ENCODE data around the gene IGSF21. TPM values are rescaled to one million over a fixed set of nuclear protein-coding genes. Genes with fewer than 3 reads are reported as not detected.
A peak's percentile ranks its signal among the peaks of the same experiment; 100 is the strongest.

IGSF21 gene
- total and polyA plus RNA-seq, 10 of the 15 experiments (the other 5 are each of a cell fraction or from before 2014, with no cell fraction given): 0.03 to 0.49 TPM; not detected in 8

DNA sequence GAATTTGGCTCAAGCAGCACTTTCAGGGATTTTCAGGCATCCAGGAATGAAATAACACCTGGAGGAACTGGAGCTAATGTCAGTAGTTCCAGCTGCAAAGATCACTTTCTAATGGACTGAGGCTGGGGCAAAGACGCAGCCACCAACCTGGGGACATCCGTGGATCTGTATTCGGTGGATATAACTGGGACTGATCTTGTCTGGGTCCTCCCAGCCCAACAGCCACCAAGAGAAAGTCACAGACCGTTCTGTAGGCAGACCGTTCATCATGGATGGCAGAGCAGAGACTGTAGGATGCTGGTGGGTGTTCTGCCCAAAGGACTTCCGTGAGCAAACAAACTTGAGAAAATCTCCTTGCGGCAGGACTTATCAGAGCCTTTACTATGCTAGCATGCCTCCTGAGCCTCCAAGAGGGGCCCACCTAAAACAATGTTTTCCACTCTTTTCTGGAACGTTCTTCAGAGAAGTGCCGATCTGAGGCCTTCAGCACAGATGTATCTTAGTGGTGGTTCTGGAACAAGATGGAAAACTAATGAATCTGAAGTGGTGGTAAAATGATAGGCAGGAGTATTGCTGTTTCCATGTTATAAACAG, 287.1 kb downstream of the IGSF21 start:
- BruUV-seq (replicated peaks): no TSS peak
- no peaks in the 10 kb centered on the region for H3K79me2 ChIP-seq (ENCODE audit: control insufficient read depth, insufficient read depth, low read length)
- H2AFZ ChIP-seq (ENCODE audit: control insufficient read depth, low read depth, low read length): no peak overlapping the region
- CTCF ChIA-PET: no interaction called here
- TF ChIP-seq YY1 (IDR thresholded peaks at IDR 0.05; ENCODE audit: low read depth, low read length) (no peak), TCF12 (IDR thresholded peaks at IDR 0.05; ENCODE audit: low read depth, low read length) (no peak), IRF4 (IDR thresholded peaks at IDR 0.05; ENCODE audit: low read depth, low read length) (no peak), ZNF384 (IDR thresholded peaks at IDR 0.05; ENCODE audit: borderline replicate concordance, low read depth, low read length) (no peak), IKZF1 (conservative IDR thresholded peaks at IDR 0.05) (no peak)
- H4K20me1 ChIP-seq (ENCODE audit: control insufficient read depth, insufficient read depth): no peaks in the 10 kb centered on the region
- FAIRE-seq (no peak), ATAC-seq (no peak), DNase-seq (ENCODE audit: low read depth, low spot score) (no peak)
- H3K9ac ChIP-seq (ENCODE audit: control insufficient read depth, insufficient read depth, low read length): no peak overlapping the region
- POLR2A ChIA-PET: no interaction called here
- RAD21 ChIA-PET (ENCODE audit: unreplicated experiment): no interaction called here
- H3K4me2 ChIP-seq (ENCODE audit: control insufficient read depth, insufficient read depth): no peak overlapping the region
- H3K9me3 ChIP-seq (replicated peaks; ENCODE audit: control insufficient read depth, insufficient read depth, low read length): no peaks in the 10 kb centered on the region
- intact Hi-C loops (cut with micrococcal nuclease; ENCODE audit: unreplicated experiment): no loop called here
- in situ Hi-C loops (cut with MboI): no loop called here
- no peak overlapping the region for H3K4me3 ChIP-seq
- no peaks in the 10 kb centered on the region for H3K4me1 ChIP-seq (ENCODE audit: control insufficient read depth, insufficient read depth, low read length)
- H3K27ac ChIP-seq (ENCODE audit: control insufficient read depth, insufficient read depth): no peak overlapping the region
- H3K27me3 ChIP-seq (replicated peaks in 1 of 2; ENCODE audit: control insufficient read depth in 2 of 2, insufficient read depth in 2 of 2, low read length in 1 of 2): no peaks in the 10 kb centered on the region
- SMC1A ChIA-PET (ENCODE audit: uncharacterized antibody, unreplicated experiment): no interaction called here
- H3K36me3 ChIP-seq (ENCODE audit: control insufficient read depth in 2 of 2, insufficient read depth in 2 of 2, low read length in 1 of 2): no peaks in the 10 kb centered on the region
- 29% methylated on average over 9 of the region's 9 CpGs for WGBS (ENCODE audit: insufficient coverage, insufficient replicate concordance, low lambda C conversion rate, missing lambda C conversion rate)

DNA sequence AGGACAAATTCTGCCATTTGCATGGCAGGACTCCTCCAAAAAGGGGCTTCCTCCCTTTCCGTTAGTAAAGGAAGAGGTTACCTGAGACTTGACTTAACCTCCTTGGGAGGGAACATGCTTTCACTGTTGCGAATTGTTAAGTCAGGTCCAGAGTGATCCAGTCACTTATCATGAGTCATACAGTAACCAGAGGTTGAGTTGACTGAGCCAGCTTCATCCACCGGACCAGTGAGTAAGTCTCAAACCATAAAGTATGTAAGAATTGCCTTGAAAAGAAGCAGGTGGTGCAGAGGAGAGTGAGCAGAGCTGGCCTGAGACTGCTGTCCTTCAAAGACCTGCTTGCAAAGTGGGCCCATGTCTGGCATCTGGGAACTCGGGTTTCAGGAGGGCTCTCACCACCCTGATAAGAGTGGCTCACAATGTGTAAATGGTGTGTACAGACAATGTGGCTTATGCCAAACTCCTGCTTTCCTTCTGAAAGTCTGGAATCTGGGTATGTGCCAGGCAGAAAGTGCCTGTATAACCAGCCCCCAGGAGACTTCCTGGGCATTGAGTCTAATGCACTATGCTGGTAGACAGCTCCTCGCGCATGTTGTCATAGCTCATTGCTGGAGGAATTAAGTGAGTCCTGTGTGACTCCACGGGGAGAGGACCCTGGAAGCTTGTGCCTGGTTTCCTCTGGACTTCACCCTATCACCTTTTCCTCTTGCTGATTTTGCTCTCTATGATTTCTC, 288.8 kb downstream of the IGSF21 start:
- Histone ChIP-seq H3K4me3 (no peak overlapping the region), H3K27ac (ENCODE audit: control insufficient read depth, insufficient read depth) (no peak overlapping the region), H3K4me1 (ENCODE audit: control insufficient read depth, insufficient read depth, low read length) (no peaks in the 10 kb centered on the region), H4K20me1 (ENCODE audit: control insufficient read depth, insufficient read depth) (no peaks in the 10 kb centered on the region), H3K9ac (ENCODE audit: control insufficient read depth, insufficient read depth, low read length) (no peak overlapping the region), H2AFZ (ENCODE audit: control insufficient read depth, low read depth, low read length) (no peak overlapping the region), H3K27me3 (replicated peaks in 1 of 2; ENCODE audit: control insufficient read depth in 2 of 2, insufficient read depth in 2 of 2, low read length in 1 of 2) (no peaks in the 10 kb centered on the region), H3K36me3 (ENCODE audit: control insufficient read depth in 2 of 2, insufficient read depth in 2 of 2, low read length in 1 of 2) (no peaks in the 10 kb centered on the region), H3K4me2 (ENCODE audit: control insufficient read depth, insufficient read depth) (no peak overlapping the region), H3K9me3 (replicated peaks; ENCODE audit: control insufficient read depth, insufficient read depth, low read length) (no peaks in the 10 kb centered on the region), H3K79me2 (ENCODE audit: control insufficient read depth, insufficient read depth, low read length) (no peaks in the 10 kb centered on the region)
- ChIA-PET CTCF (no interaction called here), RAD21 (ENCODE audit: unreplicated experiment) (interaction anchor here (0.6 kb wide), 1 partner anchor 176 kb away, joined by 3 read pairs; no protein-coding TSS in a partner anchor), SMC1A (ENCODE audit: uncharacterized antibody, unreplicated experiment) (no interaction called here), POLR2A (no interaction called here)
- intact Hi-C loops (cut with micrococcal nuclease; ENCODE audit: unreplicated experiment) (no loop called here), in situ Hi-C loops (cut with MboI) (no loop called here)
- FAIRE-seq (no peak), DNase-seq (ENCODE audit: low read depth, low spot score) (no peak), ATAC-seq (no peak)
- BruUV-seq (replicated peaks): no TSS peak
- WGBS (ENCODE audit: insufficient coverage, insufficient replicate concordance, low lambda C conversion rate, missing lambda C conversion rate): 25% methylated on average over 7 of the region's 7 CpGs
- TF ChIP-seq EP300 (IDR thresholded peaks at IDR 0.05; ENCODE audit: borderline replicate concordance in 1 of 2, control insufficient read depth in 1 of 2, low read depth in 2 of 2, low read length in 2 of 2) (no peak), POLR2A (IDR thresholded peaks at IDR 0.05; ENCODE audit: low read depth, low read length) (no peak), ZNF24 (IDR thresholded peaks at IDR 0.05) (peak; percentile 66)
- TF ChIP-seq, protein P1, sequence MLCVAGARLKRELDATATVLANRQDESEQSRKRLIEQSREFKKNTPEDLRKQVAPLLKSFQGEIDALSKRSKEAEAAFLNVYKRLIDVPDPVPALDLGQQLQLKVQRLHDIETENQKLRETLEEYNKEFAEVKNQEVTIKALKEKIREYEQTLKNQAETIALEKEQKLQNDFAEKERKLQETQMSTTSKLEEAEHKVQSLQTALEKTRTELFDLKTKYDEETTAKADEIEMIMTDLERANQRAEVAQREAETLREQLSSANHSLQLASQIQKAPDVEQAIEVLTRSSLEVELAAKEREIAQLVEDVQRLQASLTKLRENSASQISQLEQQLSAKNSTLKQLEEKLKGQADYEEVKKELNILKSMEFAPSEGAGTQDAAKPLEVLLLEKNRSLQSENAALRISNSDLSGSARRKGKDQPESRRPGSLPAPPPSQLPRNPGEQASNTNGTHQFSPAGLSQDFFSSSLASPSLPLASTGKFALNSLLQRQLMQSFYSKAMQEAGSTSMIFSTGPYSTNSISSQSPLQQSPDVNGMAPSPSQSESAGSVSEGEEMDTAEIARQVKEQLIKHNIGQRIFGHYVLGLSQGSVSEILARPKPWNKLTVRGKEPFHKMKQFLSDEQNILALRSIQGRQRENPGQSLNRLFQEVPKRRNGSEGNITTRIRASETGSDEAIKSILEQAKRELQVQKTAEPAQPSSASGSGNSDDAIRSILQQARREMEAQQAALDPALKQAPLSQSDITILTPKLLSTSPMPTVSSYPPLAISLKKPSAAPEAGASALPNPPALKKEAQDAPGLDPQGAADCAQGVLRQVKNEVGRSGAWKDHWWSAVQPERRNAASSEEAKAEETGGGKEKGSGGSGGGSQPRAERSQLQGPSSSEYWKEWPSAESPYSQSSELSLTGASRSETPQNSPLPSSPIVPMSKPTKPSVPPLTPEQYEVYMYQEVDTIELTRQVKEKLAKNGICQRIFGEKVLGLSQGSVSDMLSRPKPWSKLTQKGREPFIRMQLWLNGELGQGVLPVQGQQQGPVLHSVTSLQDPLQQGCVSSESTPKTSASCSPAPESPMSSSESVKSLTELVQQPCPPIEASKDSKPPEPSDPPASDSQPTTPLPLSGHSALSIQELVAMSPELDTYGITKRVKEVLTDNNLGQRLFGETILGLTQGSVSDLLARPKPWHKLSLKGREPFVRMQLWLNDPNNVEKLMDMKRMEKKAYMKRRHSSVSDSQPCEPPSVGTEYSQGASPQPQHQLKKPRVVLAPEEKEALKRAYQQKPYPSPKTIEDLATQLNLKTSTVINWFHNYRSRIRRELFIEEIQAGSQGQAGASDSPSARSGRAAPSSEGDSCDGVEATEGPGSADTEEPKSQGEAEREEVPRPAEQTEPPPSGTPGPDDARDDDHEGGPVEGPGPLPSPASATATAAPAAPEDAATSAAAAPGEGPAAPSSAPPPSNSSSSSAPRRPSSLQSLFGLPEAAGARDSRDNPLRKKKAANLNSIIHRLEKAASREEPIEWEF (IDR thresholded peaks at IDR 0.05; ENCODE audit: insufficient replicate concordance, low read depth, low read length): no peak

Measured in GM12878 (cell line).